GM10847 (cell line): ENCODE measurements around the gene CMTM7.

Experiments
- POLR2A ChIP-seq: IDR thresholded peaks from 2 replicates; pipeline ENCODE4 v1.6.1; 2011; ENCODE audit not compliant: insufficient read length; ENCODE audit errors: extremely low read depth

Gene CMTM7

DNA sequence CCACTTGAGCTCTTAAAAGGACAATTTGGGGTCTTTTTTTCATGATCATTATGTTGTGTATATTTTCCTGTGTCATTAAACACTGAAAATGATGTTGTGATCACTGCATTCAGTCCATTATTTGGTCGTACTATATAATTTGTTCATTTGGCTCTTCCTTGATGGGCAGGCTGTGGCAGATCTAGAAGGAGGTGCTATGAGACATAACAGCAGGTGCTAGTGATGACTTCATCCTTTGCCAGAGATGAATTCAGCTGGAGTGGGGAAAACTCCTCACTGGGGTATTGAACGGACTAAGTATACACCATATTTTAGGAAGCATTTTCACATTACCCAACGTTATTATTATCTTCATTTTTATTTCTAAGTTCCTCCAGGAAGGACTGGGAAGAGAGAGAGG is 12.0 kb downstream of the CMTM7 start:
- no peak for TF ChIP-seq POLR2A

DNA sequence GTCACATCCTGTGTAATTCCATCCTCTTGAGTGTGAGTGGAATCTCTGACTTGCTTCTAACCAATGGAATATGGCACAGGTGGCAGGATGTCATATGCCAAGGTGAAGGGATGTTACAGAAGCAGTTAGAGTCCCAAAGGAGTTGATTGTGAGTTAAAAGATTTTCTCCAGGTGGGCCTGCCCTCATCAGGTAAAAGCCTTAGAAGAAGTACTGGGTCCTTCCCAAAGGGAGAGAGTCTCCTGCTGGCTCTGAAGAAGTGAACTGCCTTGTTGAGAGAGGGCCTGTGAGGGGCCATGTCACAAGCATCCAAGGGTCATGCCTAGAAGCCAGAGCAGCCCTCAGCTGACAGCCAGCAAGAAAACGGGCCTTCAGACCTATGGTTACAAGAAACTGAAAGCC is 13.1 kb downstream of the CMTM7 start:
- no peak for TF ChIP-seq POLR2A

DNA sequence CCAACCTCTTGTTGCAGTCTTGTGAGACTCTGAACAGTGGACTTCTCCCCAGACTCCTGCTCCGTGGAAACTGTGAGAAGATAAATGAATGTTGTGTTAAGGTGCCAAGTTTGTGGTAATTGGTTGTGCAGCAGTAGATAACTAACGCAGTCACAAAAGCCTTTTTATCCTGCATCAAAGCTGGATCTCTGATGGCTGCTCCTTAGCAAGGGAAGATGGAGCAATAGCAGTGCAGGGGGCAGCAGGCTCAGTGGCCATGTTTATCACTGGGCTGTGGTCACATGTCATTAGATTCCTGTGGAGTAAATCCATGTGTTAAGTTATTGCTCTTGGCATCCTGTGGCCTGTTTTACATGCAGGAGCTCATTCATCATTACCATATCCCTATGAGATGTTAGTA is 13.5 kb downstream of the CMTM7 start:
- no peak for TF ChIP-seq POLR2A

DNA sequence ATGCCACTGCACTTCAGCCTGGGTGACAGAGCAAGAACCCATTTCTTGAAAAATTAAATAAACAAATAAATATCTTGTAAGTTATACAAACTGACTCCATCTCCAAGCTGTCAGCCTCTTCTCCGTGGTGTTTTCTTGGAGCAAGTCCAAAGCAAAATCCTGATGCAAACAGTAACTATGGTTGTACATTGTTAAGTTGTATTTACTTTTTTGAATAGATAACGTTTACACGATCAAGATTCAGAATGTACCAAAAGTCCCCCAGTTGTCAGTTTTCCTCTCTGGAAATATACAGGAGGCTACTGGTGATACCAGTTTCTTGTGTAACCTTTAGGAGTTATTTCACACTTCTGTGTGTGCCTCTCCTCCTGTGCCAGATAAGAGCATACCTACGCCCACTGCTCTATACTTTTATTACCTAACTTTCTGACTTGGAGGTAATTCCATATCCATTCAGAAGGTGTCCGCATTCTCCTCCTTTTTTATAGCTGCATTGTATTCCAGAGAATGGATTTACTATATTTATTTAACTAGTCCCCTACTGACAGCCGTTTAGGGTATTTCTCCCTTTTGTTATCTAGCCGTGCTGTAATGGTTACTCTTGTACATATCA is 14.2 kb downstream of the CMTM7 start:
- no peak for TF ChIP-seq POLR2A

DNA sequence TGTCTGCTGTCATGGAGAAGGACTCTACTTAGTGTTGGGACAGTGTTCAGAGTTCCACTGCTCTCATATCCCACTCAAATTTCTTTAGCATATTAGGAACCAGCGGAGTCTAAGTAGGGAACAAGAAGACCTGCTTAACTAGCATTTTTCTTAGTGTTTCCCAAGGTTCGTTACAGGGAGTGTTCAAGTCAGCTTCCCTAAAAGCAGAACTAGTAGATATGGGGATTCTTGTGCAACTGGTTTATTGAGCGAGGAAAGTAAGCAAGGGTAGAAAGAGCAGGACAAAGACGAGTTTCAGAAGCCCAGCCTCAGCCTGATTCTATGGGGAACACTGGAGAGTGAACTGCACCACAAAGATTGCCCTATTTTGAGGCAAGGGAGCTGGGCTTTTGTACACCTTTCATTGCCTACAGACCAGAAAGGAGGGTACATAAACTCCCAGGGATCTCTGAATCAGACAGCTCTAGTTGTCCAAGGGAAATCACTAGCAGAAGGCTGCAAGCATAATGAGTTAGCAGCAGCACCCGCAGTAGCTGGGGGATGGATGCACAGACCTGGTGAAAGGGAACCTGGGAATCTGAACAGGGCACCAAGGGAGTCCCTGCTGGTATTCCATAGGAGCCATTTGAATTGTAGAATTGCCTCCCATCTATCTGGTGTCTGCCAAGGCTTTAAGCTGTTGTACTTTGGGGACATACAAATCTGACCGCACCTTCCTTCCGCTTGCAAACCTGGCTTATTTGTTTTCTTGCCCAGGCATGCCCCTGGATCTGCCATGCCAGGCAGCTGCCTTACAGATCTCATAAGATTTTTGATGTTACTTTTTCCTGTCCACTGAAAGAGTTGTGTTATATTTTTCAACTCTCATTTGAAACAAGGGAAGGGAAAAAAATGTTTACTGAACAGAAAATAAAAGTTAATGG is 15.1 kb downstream of the CMTM7 start:
- no peak for TF ChIP-seq POLR2A

DNA sequence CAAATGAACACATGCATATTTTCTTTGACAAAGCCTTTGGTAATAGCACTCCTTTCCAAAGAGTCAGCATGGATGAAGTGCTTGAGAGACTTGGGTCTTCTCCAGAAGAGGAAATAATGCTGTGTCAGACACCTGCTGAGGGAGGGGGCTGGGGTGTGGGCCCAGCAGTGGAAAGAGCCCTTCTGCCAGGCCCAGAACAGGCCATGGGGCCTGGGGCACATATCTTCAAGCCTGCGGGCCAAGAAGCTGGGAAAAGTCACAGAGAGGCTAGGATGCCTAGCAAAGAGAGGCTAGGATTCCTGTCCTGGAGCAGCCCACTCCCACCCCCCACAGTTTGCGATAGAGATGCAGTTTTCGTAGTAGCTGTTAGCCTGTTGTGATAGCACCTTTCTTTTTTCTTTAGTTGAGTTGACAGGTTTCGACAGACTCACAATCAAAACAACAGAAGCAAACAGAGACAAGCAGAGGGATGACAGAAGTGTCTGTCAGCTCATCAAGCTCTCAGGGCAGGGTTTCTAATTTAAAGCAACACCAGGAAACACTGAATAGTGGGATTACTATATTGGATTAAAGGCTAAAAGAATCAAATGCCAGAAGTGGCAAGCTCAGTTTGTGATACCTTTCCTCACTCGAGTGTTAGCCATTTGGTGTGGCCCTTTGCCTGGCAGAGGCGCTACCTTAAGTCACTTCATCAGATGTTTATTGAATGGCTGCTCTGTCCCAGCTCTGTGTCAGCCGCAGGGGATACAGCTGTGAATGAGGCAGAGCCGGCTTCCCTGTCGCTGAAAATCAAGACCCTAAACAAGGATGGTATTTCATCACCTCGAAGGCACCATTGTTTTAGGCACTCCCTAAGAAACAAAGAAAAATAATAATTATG is 19.0 kb downstream of the CMTM7 start:
- no peak for TF ChIP-seq POLR2A

DNA sequence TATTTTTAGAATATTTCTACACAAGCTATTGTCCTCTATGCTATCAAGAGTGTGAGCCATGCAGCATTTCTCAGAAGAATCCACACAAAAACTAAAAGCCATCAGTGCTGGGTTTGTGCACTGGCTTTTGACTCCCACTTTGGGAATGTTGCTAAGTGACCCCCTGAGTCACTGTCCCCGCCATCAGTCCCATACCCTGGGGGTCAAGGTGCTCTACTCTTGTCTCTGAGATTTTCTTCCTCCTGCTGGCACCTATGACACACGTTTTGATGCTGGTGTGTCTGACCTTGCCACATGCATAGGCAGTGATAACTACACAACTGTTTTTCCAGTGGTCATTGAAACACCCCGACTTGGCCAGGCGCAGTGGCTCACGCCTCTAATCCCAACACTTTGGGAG is 19.8 kb downstream of the CMTM7 start:
- TF ChIP-seq POLR2A: no peak

DNA sequence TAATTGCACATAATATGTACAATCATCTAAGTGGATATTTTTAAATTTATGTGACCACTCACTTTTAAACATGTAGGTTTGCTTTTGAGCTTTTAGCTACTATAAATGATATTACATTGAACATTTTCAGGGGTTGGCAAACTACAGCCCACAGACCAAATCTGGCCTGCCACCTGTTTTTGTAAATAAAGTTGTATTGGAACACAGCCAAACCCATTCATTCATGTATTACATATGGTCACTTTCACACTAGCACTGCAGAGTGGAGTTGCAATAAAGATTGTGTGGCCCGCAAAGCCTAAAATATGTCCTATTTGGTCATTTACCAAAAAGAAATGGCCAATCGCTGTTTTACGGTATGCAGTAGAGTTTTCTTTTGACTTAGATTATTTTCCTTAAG is 21.2 kb downstream of the CMTM7 start:
- TF ChIP-seq POLR2A: no peak

DNA sequence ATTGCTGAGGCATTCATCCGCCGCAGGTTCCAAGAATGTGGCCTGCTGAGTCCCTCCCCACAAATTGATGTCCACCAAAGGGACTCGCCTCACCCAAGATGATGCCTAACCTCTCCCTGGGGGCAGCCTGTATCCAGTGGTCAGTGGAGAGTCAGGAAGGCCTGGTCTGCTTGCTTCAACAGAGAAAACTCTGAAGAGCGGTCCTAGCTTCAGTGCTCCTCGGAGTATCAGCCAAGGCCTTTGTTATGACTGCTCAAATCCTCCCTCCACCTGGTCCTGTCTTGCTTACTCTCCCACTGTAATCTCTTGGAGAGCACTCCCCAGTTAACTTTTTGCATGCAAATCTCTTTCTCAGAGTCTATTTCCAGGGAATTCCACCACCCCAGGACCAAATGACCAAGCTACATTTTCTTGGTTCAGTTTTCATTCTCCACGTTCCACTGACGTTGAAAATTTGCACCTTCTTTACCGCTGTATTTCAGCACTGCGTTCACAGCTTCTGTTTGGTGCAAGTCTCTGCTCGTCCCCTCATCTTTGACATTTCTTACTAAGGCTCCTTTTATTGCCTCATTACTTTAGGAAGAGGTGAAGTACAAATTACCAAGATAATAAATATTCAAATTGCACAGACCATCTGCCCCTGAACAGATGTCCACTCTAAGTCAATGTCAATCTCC is 22.3 kb downstream of the CMTM7 start:
- TF ChIP-seq POLR2A: no peak

DNA sequence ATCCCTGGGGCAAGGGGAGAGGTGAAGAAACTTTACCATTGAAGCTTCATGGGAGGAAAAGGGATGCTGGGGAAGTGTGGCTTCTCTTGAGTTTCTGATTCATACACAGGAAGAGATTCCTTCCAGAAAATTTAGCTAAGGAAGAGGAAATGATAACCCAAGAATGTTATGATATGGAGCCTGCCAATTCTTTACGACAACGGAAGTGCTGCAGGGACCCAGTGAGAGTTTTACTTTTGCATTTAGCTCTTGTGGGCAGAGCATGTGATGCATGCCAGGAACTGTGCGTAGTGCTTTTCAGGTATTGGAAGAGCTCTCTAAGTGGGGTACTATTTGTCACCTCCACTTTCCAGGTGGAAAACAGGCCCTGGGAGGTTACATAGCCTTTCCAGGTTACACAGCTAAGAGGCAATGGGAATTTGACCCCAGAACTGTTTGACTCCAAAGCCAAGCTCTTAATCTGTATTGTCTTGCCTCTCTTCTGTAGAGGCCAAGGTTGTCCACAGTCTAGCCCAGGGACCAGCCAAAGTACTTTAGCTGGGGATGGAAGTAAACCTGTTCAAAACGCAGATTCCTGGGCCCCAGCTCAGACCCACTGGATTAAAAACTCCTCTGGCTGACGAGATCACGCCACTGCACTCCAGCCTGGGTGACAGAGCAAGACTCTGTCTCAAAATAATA is 23.0 kb downstream of the CMTM7 start:
- no peak for TF ChIP-seq POLR2A

DNA sequence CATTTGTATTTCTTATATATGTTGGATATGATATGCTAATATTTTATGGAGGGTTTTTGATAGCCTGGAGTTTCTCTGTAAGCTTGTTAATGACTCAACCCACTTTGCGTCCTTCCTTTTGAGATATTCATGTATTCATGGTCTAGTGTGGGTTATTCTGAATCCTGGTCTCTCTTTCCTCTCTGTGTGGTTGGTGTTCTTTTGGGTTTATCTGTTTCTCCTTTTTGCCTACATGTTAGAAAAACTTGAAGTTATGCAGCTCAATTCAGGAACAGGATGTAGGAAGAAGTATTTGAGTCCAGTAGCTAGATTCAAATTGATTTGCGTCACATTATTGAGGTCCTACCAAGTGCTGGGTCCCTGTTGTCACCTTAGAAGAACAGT is 28.1 kb downstream of the CMTM7 start:
- no peak for TF ChIP-seq POLR2A

DNA sequence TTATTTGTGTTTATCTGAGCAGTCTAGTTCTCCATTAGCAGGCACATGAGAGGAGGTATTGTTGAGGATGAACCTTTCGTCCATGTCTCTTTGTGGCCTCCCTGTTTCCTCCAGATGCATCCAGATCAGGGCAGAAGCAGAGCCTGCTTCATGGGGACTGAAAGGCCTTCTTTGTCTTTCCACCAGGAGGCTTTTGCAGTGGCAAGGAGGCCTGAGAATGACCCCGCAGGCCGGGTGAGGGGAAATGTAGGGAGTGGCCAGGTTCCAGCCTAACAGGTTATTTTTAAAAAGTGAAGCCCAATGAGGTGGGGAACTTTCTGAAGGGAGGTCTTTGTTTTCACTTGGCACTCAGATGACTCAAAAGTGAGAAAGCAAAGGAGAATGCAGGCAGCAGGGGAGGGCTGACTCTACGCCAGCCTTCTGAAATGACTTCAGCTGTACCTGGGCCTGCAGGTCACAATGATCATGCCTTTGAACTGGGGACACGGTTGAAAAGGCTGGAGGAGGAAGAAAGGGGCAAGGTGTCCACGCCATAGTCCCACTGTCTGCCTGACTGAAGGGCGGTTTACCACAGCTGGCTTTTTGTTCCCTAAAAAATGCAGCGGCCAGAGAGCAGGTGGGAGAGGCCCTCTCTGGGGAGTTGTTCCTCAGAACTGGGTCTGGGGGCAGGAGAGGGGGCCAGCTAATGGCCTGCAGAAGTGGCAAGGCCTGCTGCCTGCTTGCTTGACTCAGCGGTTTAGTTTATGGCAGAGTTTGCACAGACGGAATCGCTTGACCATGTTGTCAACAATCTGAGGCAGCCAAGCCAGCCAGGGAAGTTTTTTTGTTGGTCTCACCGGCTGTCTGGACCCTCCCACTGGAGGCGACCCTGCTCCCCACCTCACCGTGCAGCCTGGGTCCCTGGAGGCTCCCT is 28.7 kb downstream of the CMTM7 start:
- TF ChIP-seq POLR2A: no peak

DNA sequence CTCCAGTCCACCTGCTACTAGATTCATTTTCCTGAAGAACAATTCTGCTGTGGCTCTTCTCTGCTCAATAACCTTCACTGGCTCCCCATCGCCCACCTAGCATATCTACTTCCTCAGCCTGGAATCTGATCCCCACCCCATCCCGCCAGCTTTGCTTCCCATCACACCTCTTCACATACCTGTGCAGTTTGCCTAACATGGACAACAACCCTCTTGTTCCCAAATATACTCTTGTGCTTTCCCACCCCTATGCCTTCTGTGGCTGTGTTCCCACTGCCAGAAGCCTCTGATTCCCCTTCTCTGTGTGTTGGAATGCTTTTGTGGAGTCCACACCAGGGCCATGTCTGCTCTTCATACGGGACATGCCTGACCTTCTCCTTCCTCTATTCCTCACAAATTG is 29.5 kb downstream of the CMTM7 start:
- no peak for TF ChIP-seq POLR2A
